ENCODE measurements around the gene AGMO.

GRCh38 chr7:15358112-15358511, 203.7 kb downstream of the AGMO start:
- TF ChIP-seq CTCF (optimal IDR thresholded peaks at IDR 0.05 in 1 of 3, IDR thresholded peaks at IDR 0.05 in 1 of 3, conservative IDR thresholded peaks at IDR 0.05 in 1 of 3; ENCODE audit: extremely low read depth in 1 of 3, insufficient read depth in 2 of 3, low read length in 3 of 3), result no peak
- no peak for TF ChIP-seq EZH2 (IDR thresholded peaks at IDR 0.05; ENCODE audit: low read length)

Measured in keratinocyte (primary cell).